Astrocyte (in vitro differentiated cells and primary cell): ENCODE data around the gene PIGZ. TPM values are rescaled to one million over a fixed set of nuclear protein-coding genes. Genes with fewer than 3 reads are reported as not detected.

ENCODE experiments used
- DNase-seq: peaks from one replicate; pipeline ENCODE4 v3.0.0-alpha.2; 2010; ENCODE audit warnings: low read depth
- FAIRE-seq: peaks from 2 replicates; lab custom pipeline; 2011; peaks lifted over from hg19 to GRCh38; lab: Jason Lieb, UNC
- H2AFZ ChIP-seq: 2 replicates; pipeline ENCODE4 v1.6.0; 2012; ENCODE audit warnings: low read depth, low read length, inconsistent platforms
- H3K27ac ChIP-seq: 2 replicates; pipeline ENCODE4 v1.5.1; 2011; ENCODE audit warnings: low read depth, low read length, inconsistent platforms
- H3K27me3 ChIP-seq: 2 replicates; pipeline ENCODE4 v1.6.0; 2011; ENCODE audit warnings: low read length, inconsistent platforms; ENCODE audit not compliant: insufficient read depth
- H3K36me3 ChIP-seq: 2 replicates; pipeline ENCODE4 v1.5.1; 2011; ENCODE audit warnings: low read length, inconsistent platforms; ENCODE audit not compliant: insufficient read depth
- H3K4me1 ChIP-seq: 2 replicates; pipeline ENCODE4 v1.5.1; 2011; ENCODE audit warnings: low read length, inconsistent platforms; ENCODE audit not compliant: insufficient read depth
- H3K4me2 ChIP-seq: 2 replicates; pipeline ENCODE4 v1.6.0; 2012; ENCODE audit warnings: low read length, inconsistent platforms
- H3K4me3 ChIP-seq: 2 replicates; pipeline ENCODE4 v1.5.1; 2011; ENCODE audit warnings: low read depth, mild to moderate bottlenecking, low read length, inconsistent platforms; ENCODE audit not compliant: insufficient read depth
- H3K79me2 ChIP-seq: 2 replicates; pipeline ENCODE4 v1.6.0; 2012; ENCODE audit warnings: mild to moderate bottlenecking, low read length, inconsistent platforms; ENCODE audit not compliant: insufficient read depth
- H3K9ac ChIP-seq: 2 replicates; pipeline ENCODE4 v1.6.0; 2012; ENCODE audit warnings: mild to moderate bottlenecking, low read length, inconsistent platforms
- H3K9me3 ChIP-seq: 2 replicates; pipeline ENCODE4 v1.5.1; 2012; ENCODE audit warnings: low read depth, mild to moderate bottlenecking, low read length, inconsistent platforms; ENCODE audit not compliant: insufficient read depth
- H4K20me1 ChIP-seq: 2 replicates; pipeline ENCODE4 v1.6.0; 2012; ENCODE audit warnings: low read length, inconsistent platforms; ENCODE audit not compliant: insufficient read depth
- H3K27ac Mint-ChIP-seq: one replicate; pipeline ENCODE4 v1.8.0; 2021; ENCODE audit warnings: mild to moderate bottlenecking, mixed read lengths; ENCODE audit not compliant: unreplicated experiment
- H3K27me3 Mint-ChIP-seq: one replicate; pipeline ENCODE4 v1.8.0; 2021; ENCODE audit warnings: low read depth, mixed read lengths; ENCODE audit not compliant: unreplicated experiment
- H3K36me3 Mint-ChIP-seq: one replicate; pipeline ENCODE4 v1.8.0; 2021; ENCODE audit warnings: low read depth, mixed read lengths; ENCODE audit not compliant: unreplicated experiment
- H3K4me1 Mint-ChIP-seq: one replicate; pipeline ENCODE4 v1.8.0; 2021; ENCODE audit warnings: low read depth, mixed read lengths; ENCODE audit not compliant: unreplicated experiment
- H3K4me3 Mint-ChIP-seq: one replicate; pipeline ENCODE4 v1.8.0; 2021; ENCODE audit warnings: mild to moderate bottlenecking, moderate library complexity, mixed read lengths; ENCODE audit not compliant: unreplicated experiment
- H3K9me3 Mint-ChIP-seq: one replicate; pipeline ENCODE4 v1.8.0; 2021; ENCODE audit warnings: mild to moderate bottlenecking, mixed read lengths; ENCODE audit not compliant: unreplicated experiment
- EZH2 ChIP-seq: IDR thresholded peaks from 2 replicates; pipeline ENCODE4 v1.6.1; 2012; ENCODE audit warnings: mild to moderate bottlenecking, low read length, inconsistent platforms; ENCODE audit not compliant: insufficient read depth
- total RNA-seq: library from RNA; stranded (reverse); gene quantifications from 2 replicates; pipeline ENCODE4 v1.2.1, GENCODE V29; 2021
- TF ChIP-seq, protein P1 (sequence below): IDR thresholded peaks from 2 replicates; pipeline ENCODE4 v1.5.1; 2011; ENCODE audit warnings: low read depth, mild to moderate bottlenecking, inconsistent platforms, low read length, moderate library complexity; ENCODE audit not compliant: insufficient read depth

PIGZ gene
- total RNA-seq, 1 donor from 2014 or later = 0.54 TPM

DNA sequence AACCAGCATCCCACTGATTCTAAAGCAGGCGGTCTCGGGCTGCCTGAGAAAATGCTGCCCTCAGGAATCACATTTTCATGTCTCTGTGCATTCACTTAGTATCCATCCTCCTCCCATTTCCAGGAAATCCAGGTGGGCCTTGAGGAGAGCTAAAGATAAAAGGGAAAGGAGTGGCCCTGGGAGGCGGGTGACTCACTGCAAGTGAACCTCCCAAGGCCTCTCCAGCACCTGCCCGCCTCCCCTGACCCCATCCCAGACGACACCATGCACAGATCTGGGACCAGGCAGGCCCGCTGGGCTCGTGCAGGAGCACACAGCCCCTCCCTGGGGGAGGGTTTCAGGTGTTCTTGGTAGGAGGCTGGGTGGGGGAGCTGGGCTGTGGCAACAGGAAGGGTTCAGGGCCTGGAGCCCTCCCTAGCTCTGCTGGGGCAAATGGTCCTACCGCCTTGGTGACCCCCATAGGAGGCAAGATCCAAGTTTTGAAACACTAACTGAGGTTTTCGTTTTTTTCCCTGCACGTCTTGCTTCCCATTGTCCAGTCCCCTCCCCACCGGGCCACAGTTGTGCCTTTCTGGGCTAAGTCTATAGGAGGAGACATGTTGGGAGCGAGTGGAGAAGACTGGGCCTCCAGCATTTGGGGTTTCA is 38.8 kb upstream of the PIGZ start:
- Histone ChIP-seq H3K27ac (no peak overlapping the region), H2AFZ (no peak overlapping the region), H3K9ac (no peak overlapping the region), H3K79me2 (no peaks in the 10 kb centered on the region), H3K4me1 (peaks cover 5% of the 10 kb centered on the region), H3K4me2 (no peak overlapping the region), H3K36me3 (no peaks in the 10 kb centered on the region), H4K20me1 (no peaks in the 10 kb centered on the region), H3K9me3 (no peaks in the 10 kb centered on the region), H3K27me3 (no peaks in the 10 kb centered on the region), H3K4me3 (no peak overlapping the region)
- DNase-seq (no peak), FAIRE-seq (no peak)
- H3K27ac Mint-ChIP-seq = no peak overlapping the region
- peaks cover 6% of the 10 kb centered on the region for H3K9me3 Mint-ChIP-seq
- peaks cover 2% of the 10 kb centered on the region for H3K36me3 Mint-ChIP-seq
- no peak overlapping the region for H3K4me3 Mint-ChIP-seq
- peaks cover 31% of the 10 kb centered on the region for H3K27me3 Mint-ChIP-seq
- peaks cover 2% of the 10 kb centered on the region for H3K4me1 Mint-ChIP-seq
- TF ChIP-seq EZH2 = no peak
- TF ChIP-seq, protein P1, sequence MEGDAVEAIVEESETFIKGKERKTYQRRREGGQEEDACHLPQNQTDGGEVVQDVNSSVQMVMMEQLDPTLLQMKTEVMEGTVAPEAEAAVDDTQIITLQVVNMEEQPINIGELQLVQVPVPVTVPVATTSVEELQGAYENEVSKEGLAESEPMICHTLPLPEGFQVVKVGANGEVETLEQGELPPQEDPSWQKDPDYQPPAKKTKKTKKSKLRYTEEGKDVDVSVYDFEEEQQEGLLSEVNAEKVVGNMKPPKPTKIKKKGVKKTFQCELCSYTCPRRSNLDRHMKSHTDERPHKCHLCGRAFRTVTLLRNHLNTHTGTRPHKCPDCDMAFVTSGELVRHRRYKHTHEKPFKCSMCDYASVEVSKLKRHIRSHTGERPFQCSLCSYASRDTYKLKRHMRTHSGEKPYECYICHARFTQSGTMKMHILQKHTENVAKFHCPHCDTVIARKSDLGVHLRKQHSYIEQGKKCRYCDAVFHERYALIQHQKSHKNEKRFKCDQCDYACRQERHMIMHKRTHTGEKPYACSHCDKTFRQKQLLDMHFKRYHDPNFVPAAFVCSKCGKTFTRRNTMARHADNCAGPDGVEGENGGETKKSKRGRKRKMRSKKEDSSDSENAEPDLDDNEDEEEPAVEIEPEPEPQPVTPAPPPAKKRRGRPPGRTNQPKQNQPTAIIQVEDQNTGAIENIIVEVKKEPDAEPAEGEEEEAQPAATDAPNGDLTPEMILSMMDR = no peak

DNA sequence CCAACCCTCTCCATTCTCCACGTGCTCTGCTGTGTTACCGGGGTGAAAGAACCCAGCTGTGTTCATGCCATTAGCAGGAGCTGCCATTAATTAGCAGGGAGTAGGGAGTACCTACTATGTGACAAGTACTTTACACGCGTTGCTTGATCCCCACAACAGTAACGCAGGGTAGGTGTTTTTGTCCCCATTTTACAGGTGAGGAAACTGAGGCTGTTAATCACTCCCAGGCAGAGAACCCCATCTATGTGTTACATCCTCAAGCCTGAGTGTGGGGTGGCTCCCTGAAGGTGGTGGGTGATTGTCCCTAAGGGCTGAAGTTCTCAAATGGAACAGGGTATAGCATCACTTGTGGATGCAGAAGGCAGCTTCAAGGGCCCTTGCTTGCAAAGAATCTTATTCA is 38.2 kb upstream of the PIGZ start:
- DNase-seq (no peak), FAIRE-seq (no peak)
- Histone ChIP-seq H3K4me1 (peaks cover 5% of the 10 kb centered on the region), H3K9me3 (no peaks in the 10 kb centered on the region), H4K20me1 (no peaks in the 10 kb centered on the region), H3K27ac (no peak overlapping the region), H3K36me3 (no peaks in the 10 kb centered on the region), H3K27me3 (no peaks in the 10 kb centered on the region), H2AFZ (no peak overlapping the region), H3K4me3 (no peak overlapping the region), H3K9ac (no peak overlapping the region), H3K79me2 (no peaks in the 10 kb centered on the region), H3K4me2 (no peak overlapping the region)
- Mint-ChIP-seq H3K36me3 (peaks cover 2% of the 10 kb centered on the region), H3K4me1 (peaks cover 2% of the 10 kb centered on the region), H3K27me3 (peaks cover 31% of the 10 kb centered on the region), H3K27ac (no peak overlapping the region), H3K9me3 (peaks cover 6% of the 10 kb centered on the region), H3K4me3 (no peak overlapping the region)
- TF ChIP-seq, protein P1 = no peak

- H3K4me3 Mint-ChIP-seq = no peak overlapping the region
- peaks cover 5% of the 10 kb centered on the region for H3K4me1 ChIP-seq
- peaks cover 2% of the 10 kb centered on the region for H3K4me1 Mint-ChIP-seq
- no peaks in the 10 kb centered on the region for H3K27me3 ChIP-seq
- H3K27ac Mint-ChIP-seq = no peak overlapping the region
- H3K4me3 ChIP-seq = no peak overlapping the region
- peaks cover 31% of the 10 kb centered on the region for H3K27me3 Mint-ChIP-seq
- H3K4me2 ChIP-seq = no peak overlapping the region
- no peaks in the 10 kb centered on the region for H3K9me3 ChIP-seq
- DNase-seq (no peak), FAIRE-seq (no peak)
- H3K36me3 ChIP-seq = no peaks in the 10 kb centered on the region
- peaks cover 2% of the 10 kb centered on the region for H3K36me3 Mint-ChIP-seq
- H3K79me2 ChIP-seq = no peaks in the 10 kb centered on the region
- no peaks in the 10 kb centered on the region for H4K20me1 ChIP-seq
- H3K9ac ChIP-seq = no peak overlapping the region
- H2AFZ ChIP-seq = no peak overlapping the region
- no peak overlapping the region for H3K27ac ChIP-seq
- H3K9me3 Mint-ChIP-seq = peaks cover 6% of the 10 kb centered on the region
- TF ChIP-seq, protein P1 = no peak
- TF ChIP-seq EZH2 = no peak
Measured at GRCh38 chr3:197006446-197006845, 37.8 kb upstream of the PIGZ start.
